SK-N-SH (cell line): Measurements from ENCODE around the gene NAA10. TPM values are rescaled to one million over a fixed set of nuclear protein-coding genes. Genes with fewer than 3 reads are reported as not detected.

Experiments used
- CTCF ChIA-PET: fragments of 300-600, 350-600 bp; formaldehyde crosslinking; extraction: SDS; loops from one replicate; lab custom pipeline; 2021; lab: Yijun Ruan, JAX
- POLR2A ChIA-PET: fragments of 350-600 bp; sonication (Branson Sonifier 250); formaldehyde crosslinking; extraction: SDS; loops from one replicate; lab custom pipeline; 2020; ENCODE audit warnings: antibody characterized with exemption, inconsistent platforms; lab: Yijun Ruan, JAX
- DNase-seq: peaks from one replicate; pipeline ENCODE4 v3.0.0; 2012
- H2AFZ ChIP-seq: fragments of 200-600 bp; sonication (generic); 2 replicates; pipeline ENCODE4 v1.8.1; 2016; ENCODE audit warnings: antibody characterized with exemption, mild to moderate bottlenecking, low read depth
- H3F3A ChIP-seq: fragments of 200-600 bp; sonication (generic); replicated peaks from 2 replicates; pipeline ENCODE3; 2016; ENCODE audit warnings: antibody characterized with exemption, mild to moderate bottlenecking; ENCODE audit not compliant: insufficient read depth
- H3K27ac ChIP-seq, 2 experiments: fragments of 200-500 bp in 1 of 2; fragments of 200-600 bp in 1 of 2; sonication (Bioruptor generic) in 1 of 2; sonication (generic), shearing (Covaris generic) in 1 of 2; 2 replicates each; pipeline versions ENCODE4 v1.5.1 to v1.6.1; 2014 to 2016; ENCODE audit warnings: low read depth in 2 of 2, inconsistent platforms in 1 of 2, low read length in 1 of 2, mild to moderate bottlenecking in 1 of 2, mixed read lengths in 1 of 2
- H3K27me3 ChIP-seq: fragments of 200-600 bp; sonication (generic), shearing (Covaris generic); 2 replicates; pipeline ENCODE4 v1.6.1; 2016; ENCODE audit warnings: mixed run types; ENCODE audit not compliant: insufficient read depth
- H3K36me3 ChIP-seq, 2 experiments: fragments of 200-500 bp in 1 of 2; fragments of 200-600 bp in 1 of 2; sonication (Bioruptor generic) in 1 of 2; sonication (generic) in 1 of 2; replicated peaks in 1 of 2; 2 replicates each; pipeline versions ENCODE3 to v1.5.1; 2014 to 2016; ENCODE audit warnings: low read length in 1 of 2, mild to moderate bottlenecking in 1 of 2; ENCODE audit not compliant: insufficient read depth in 2 of 2, control insufficient read depth in 1 of 2
- H3K4me1 ChIP-seq, 2 experiments: fragments of 200-500 bp in 1 of 2; fragments of 200-600 bp in 1 of 2; sonication (Bioruptor generic) in 1 of 2; sonication (generic), shearing (Covaris generic) in 1 of 2; 2 replicates each; pipeline versions ENCODE4 v1.5.1 to v1.6.1; 2014 to 2016; ENCODE audit warnings: low read depth in 1 of 2, low read length in 1 of 2, mixed run types in 1 of 2; ENCODE audit not compliant: insufficient read depth in 2 of 2, control insufficient read depth in 1 of 2
- H3K4me2 ChIP-seq: fragments of 200-600 bp; sonication (generic), shearing (Covaris generic); 2 replicates; pipeline ENCODE4 v1.6.1; 2017; ENCODE audit warnings: mixed run types
- H3K4me3 ChIP-seq, 2 experiments: fragments of 200-500 bp in 1 of 2; fragments of 200-600 bp in 1 of 2; sonication (Bioruptor generic) in 1 of 2; sonication (generic), shearing (Covaris generic) in 1 of 2; 2 replicates each; pipeline versions ENCODE4 v1.5.1 to v1.8.1; 2014 to 2016; ENCODE audit warnings: low read depth in 2 of 2, inconsistent platforms in 1 of 2, low read length in 1 of 2, mild to moderate bottlenecking in 1 of 2, mixed read lengths in 1 of 2, moderate library complexity in 1 of 2
- H3K79me2 ChIP-seq: fragments of 200-600 bp; sonication (generic); 2 replicates; pipeline ENCODE4 v1.8.1; 2017; ENCODE audit warnings: mild to moderate bottlenecking; ENCODE audit not compliant: insufficient read depth
- H3K9ac ChIP-seq: fragments of 200-600 bp; sonication (generic); 2 replicates; pipeline ENCODE4 v1.6.1; 2017; ENCODE audit warnings: mixed run types
- H3K9me2 ChIP-seq: fragments of 200-600 bp; sonication (generic); 2 replicates; pipeline ENCODE4 v1.6.1; 2017; ENCODE audit warnings: mixed run types
- H3K9me3 ChIP-seq: fragments of 200-600 bp; sonication (generic); 2 replicates; pipeline ENCODE4 v1.6.1; 2017; ENCODE audit warnings: mixed run types, mild to moderate bottlenecking, moderate library complexity
- H4K20me1 ChIP-seq: fragments of 200-600 bp; sonication (generic); 2 replicates; pipeline ENCODE4 v1.6.1; 2017; ENCODE audit warnings: mild to moderate bottlenecking, mixed run types; ENCODE audit not compliant: insufficient read depth
- CHD2 ChIP-seq: fragments of 150-350 bp; IDR thresholded peaks from 2 replicates; pipeline ENCODE4 v1.6.1; 2018; ENCODE audit warnings: low read length; ENCODE audit not compliant: partially characterized antibody
- EZH2phosphoT487 ChIP-seq: fragments of 200-600 bp; sonication (generic); IDR thresholded peaks from 2 replicates; pipeline ENCODE4 v1.6.1; 2017; ENCODE audit warnings: low read depth, mixed run types, mild to moderate bottlenecking, antibody characterized with exemption, moderate library complexity, borderline replicate concordance
- FOXJ3 ChIP-seq: sonication (generic); formaldehyde crosslinking; IDR thresholded peaks from 2 replicates; pipeline ENCODE4 v1.5.1; 2020; ENCODE audit warnings: mild to moderate bottlenecking, missing genetic modification reagents
- IRF3 ChIP-seq: fragments of 150-350 bp; IDR thresholded peaks from 2 replicates; pipeline ENCODE4 v1.6.1; 2016; ENCODE audit warnings: mild to moderate bottlenecking, low read depth, low read length
- MXI1 ChIP-seq: IDR thresholded peaks from 2 replicates; pipeline ENCODE4 v1.6.1; 2012; ENCODE audit warnings: mild to moderate bottlenecking, low read depth, low read length, improper control_type of control experiment
- RAD21 ChIP-seq: IDR thresholded peaks from 2 replicates; pipeline ENCODE4 v1.6.1; 2012; ENCODE audit warnings: mild to moderate bottlenecking, low read length
- RCOR1 ChIP-seq: fragments of 150-350 bp; IDR thresholded peaks from 2 replicates; pipeline ENCODE4 v1.6.1; 2017; ENCODE audit warnings: antibody characterized with exemption, low read length
- RFX5 ChIP-seq: IDR thresholded peaks from 2 replicates; pipeline ENCODE4 v1.6.1; 2012; ENCODE audit warnings: mild to moderate bottlenecking, improper control_type of control experiment, low read length
- TAF1 ChIP-seq: IDR thresholded peaks from 2 replicates; pipeline ENCODE4 v1.6.1; 2012; ENCODE audit warnings: low read depth, mild to moderate bottlenecking, low read length, moderate library complexity, borderline replicate concordance
- TEAD4 ChIP-seq: IDR thresholded peaks from 2 replicates; pipeline ENCODE4 v1.4.0; 2012; ENCODE audit warnings: mild to moderate bottlenecking, borderline replicate concordance; ENCODE audit not compliant: insufficient read depth
- WGBS: methylation state at CpG from one replicate; pipeline ENCODE4 v1.1.6; 2017; ENCODE audit warnings: low lambda C conversion rate; 5-methylcytosine and 5-hydroxymethylcytosine counted together
- polyA plus RNA-seq, 3 experiments: library from polyadenylated mRNA; depleted of rRNA; stranded (reverse); fragments of >200 nt; gene quantifications; 2 replicates each; pipeline ENCODE4 v1.2.3, GENCODE V29; 2012

The NAA10 gene
- polyA plus RNA-seq, 1 of the 3 experiments (the other 2 are of a cell fraction), result 229 TPM

GRCh38 chrX:153969125-153969903 is 34.5 kb upstream of the NAA10 start:
- no peaks in the 10 kb centered on the region for H3K9me3 ChIP-seq
- peak overlapping the region; percentile 60 to 99; a peak in 3 of 4 replicates for H3K27ac ChIP-seq
- H3K27me3 ChIP-seq, result no peaks in the 10 kb centered on the region
- H3F3A ChIP-seq, result peaks cover 7% of the 10 kb centered on the region
- H3K79me2 ChIP-seq, result peaks cover 77% of the 10 kb centered on the region
- TF ChIP-seq EZH2phosphoT487 (no peak), RAD21 (no peak), TEAD4 (no peak), RCOR1 (no peak), RFX5 (no peak), FOXJ3 (CRISPR knock-in tag) (no peak), MXI1 (no peak)
- no peaks in the 10 kb centered on the region for H3K9me2 ChIP-seq
- ChIA-PET POLR2A (interaction anchor here (0.6 kb wide), 1 partner anchor 8 kb away, joined by 3 read pairs; no protein-coding TSS in a partner anchor), CTCF (interaction anchor here (0.7 to 11.6 kb wide), 10 partner anchors 11 to 261 kb away, joined by 3 to 179 read pairs (median 4); partner anchors contain the start of genes ARHGAP4, PLXNB3 and RENBP)
- H3K9ac ChIP-seq, result peak overlapping the region; percentile 98; the same call in 1 of the 2 replicates
- H3K36me3 ChIP-seq, result peaks cover under 1 to 7% of the 10 kb centered on the region in 2 experiments
- DNase-seq, result no peak
- peak overlapping the region; percentile 90 to 98 for H3K4me3 ChIP-seq
- WGBS, result 50% methylated on average over 16 of the region's 25 CpGs
- H2AFZ ChIP-seq, result no peak overlapping the region
- peaks cover 16 to 47% of the 10 kb centered on the region in 2 experiments; a peak in 2 of 4 replicates for H3K4me1 ChIP-seq
- H3K4me2 ChIP-seq, result peak overlapping the region; percentile 80
- peaks cover 56% of the 10 kb centered on the region for H4K20me1 ChIP-seq

GRCh38 chrX:153968754-153969124 is 33.9 kb upstream of the NAA10 start:
- 43% methylated on average over 5 of the region's 12 CpGs for WGBS
- H3K4me3 ChIP-seq, result peak overlapping the region; percentile 90 to 98
- H3K27ac ChIP-seq, result no peak overlapping the region; a peak in 1 of 4 replicates
- H3K9ac ChIP-seq, result peak overlapping the region; percentile 98; the same call in 1 of the 2 replicates
- H3K9me2 ChIP-seq, result no peaks in the 10 kb centered on the region
- ChIA-PET CTCF (interaction anchor here (0.6 to 11.6 kb wide), 8 partner anchors 11 to 404 kb away, joined by 3 to 179 read pairs (median 6); partner anchors contain the start of genes PLXNB3 and RENBP), POLR2A (no interaction called here)
- peaks cover 78% of the 10 kb centered on the region for H3K79me2 ChIP-seq
- peaks cover 6 to 12% of the 10 kb centered on the region in 2 experiments for H3K36me3 ChIP-seq
- no peak for DNase-seq
- peaks cover 7% of the 10 kb centered on the region for H3F3A ChIP-seq
- no peaks in the 10 kb centered on the region for H3K9me3 ChIP-seq
- peaks cover 62% of the 10 kb centered on the region for H4K20me1 ChIP-seq
- H2AFZ ChIP-seq, result no peak overlapping the region
- TF ChIP-seq TAF1 (no peak), RAD21 (no peak), IRF3 (no peak), CHD2 (no peak), MXI1 (0 out of 2 replicates have a peak, but pooled peaks have one; percentile 11)
- H3K4me1 ChIP-seq, result peaks cover 16 to 42% of the 10 kb centered on the region in 2 experiments; a peak in 2 of 4 replicates
- H3K27me3 ChIP-seq, result no peaks in the 10 kb centered on the region
- peak overlapping the region; percentile 80 for H3K4me2 ChIP-seq
